HG03139 (cell line): ENCODE measurements around the gene KCNA1.
"Not testable (repeated sequence)": the region's sequence is repeated elsewhere in the genome, so short reads cannot be mapped to it uniquely, and the experiment has no call there.

Experiments used
- ATAC-seq: cut with Tn5 transposase; IDR thresholded peaks from one replicate; pipeline ENCODE4 v1.9.1; 2021; ENCODE audit not compliant: unreplicated experiment

KCNA1 gene

GRCh38 chr12:4909734-4910501, at the start of gene KCNA1:
KCNA1 (plus strand) TSS chr12:4909905; CDS start chr12:4911379, 1,474 bp downstream.
- ATAC-seq = no peak

GRCh38 chr12:4860741-4861140, 49.0 kb upstream of the KCNA1 start:
- no peak for ATAC-seq

- no peak for ATAC-seq
These were observed 46.9 kb upstream of the KCNA1 start for GRCh38 chr12:4862809-4863208.

GRCh38 chr12:4864575-4864974, 45.1 kb upstream of the KCNA1 start:
- ATAC-seq = no peak

GRCh38 chr12:4865246-4865645, 44.5 kb upstream of the KCNA1 start:
- no peak for ATAC-seq

- ATAC-seq = no peak
These were observed 43.4 kb upstream of the KCNA1 start for GRCh38 chr12:4866299-4866698.

GRCh38 chr12:4867384-4867783, 42.3 kb upstream of the KCNA1 start:
- ATAC-seq = no peak

GRCh38 chr12:4870423-4870822, 39.3 kb upstream of the KCNA1 start:
- no peak for ATAC-seq

- ATAC-seq = no peak
These were observed 38.2 kb upstream of the KCNA1 start for GRCh38 chr12:4871514-4871913.

GRCh38 chr12:4873947-4874346, 35.8 kb upstream of the KCNA1 start:
- ATAC-seq = no peak

- ATAC-seq = no peak
These were observed 35.0 kb upstream of the KCNA1 start for GRCh38 chr12:4874671-4875070.

- ATAC-seq = not testable (repeated sequence)
These were observed 30.2 kb upstream of the KCNA1 start for GRCh38 chr12:4879481-4879880.

GRCh38 chr12:4881266-4882064, 28.2 kb upstream of the KCNA1 start:
- ATAC-seq = no peak

GRCh38 chr12:4891866-4892265, 17.8 kb upstream of the KCNA1 start:
- ATAC-seq = no peak

- ATAC-seq = no peak
These were observed 17.3 kb upstream of the KCNA1 start for GRCh38 chr12:4892418-4892817.

- ATAC-seq = no peak
These were observed 15.7 kb upstream of the KCNA1 start for GRCh38 chr12:4894019-4894418.

GRCh38 chr12:4899364-4899763, 10.3 kb upstream of the KCNA1 start:
- ATAC-seq = no peak

GRCh38 chr12:4900327-4900726, 9.4 kb upstream of the KCNA1 start:
- no peak for ATAC-seq

- no peak for ATAC-seq
These were observed 4.4 kb upstream of the KCNA1 start for GRCh38 chr12:4905316-4905715.

- no peak for ATAC-seq
These were observed 858 bp upstream of the KCNA1 start for GRCh38 chr12:4908684-4909409.

GRCh38 chr12:4909410-4909733, 333 bp upstream of the KCNA1 start:
- ATAC-seq = no peak
